Measurements from ENCODE around the gene SLC52A3. TPM values are rescaled to one million over a fixed set of nuclear protein-coding genes. Genes with fewer than 3 reads are reported as not detected.

The SLC52A3 gene
- total RNA-seq, 1 experiment from 2014 or later, result 1.3 TPM

- peak; percentile 30 for DNase-seq (ENCODE audit: low read depth)
Observed at GRCh38 chr20:766906-767305, 1.4 kb downstream of the SLC52A3 start.

- no peak for DNase-seq (ENCODE audit: low read depth)
Observed at GRCh38 chr20:764255-764654, 4.0 kb downstream of the SLC52A3 start.

DNA sequence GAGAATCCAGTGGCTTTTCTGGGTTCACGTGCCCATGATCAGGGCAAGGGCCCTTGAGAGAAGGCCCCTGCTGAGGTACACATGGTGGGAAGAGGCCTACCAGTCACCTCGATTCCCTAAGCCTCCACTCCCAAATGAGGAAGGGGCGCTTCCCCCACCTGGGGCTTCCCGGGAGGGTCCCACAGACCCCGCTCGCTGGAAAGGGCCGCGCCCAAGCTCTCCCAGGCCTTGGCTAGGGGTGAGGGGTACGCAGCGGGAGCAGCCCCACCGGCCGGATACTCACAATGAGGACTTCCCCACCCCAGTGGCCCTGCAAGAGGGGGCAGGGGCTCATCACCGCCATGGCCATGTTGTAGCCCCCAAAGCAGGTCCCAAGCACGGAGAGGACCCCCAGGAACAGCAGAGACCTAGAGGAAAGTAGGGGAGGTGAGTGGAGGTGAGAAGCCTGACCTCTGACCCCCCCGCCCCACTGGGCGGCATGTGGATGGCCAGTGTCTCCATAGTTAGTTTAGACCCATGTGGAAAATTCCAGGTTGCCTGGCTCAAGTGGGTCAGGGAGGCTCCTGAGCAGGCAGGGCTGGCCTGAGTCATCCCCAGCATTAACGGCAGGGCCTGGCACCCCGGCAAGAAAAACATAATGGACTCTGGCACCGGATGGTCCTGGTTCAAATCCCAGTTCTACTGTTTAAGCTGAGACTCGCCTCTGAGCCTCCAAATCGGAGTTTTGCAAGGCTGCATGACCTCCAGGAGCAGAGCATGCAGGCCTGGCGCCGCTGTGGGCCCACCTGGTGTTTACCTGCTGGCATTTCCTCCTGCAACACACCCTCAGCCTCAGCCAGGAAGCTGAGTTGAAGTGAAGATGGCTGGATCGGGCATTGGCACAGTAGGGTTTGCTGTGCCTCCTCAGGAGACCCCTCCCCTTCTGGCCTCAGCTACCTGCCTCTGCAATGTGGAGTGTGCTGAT is 6.6 kb downstream of the SLC52A3 start:
- peak; percentile 56 for DNase-seq (ENCODE audit: low read depth)

DNA sequence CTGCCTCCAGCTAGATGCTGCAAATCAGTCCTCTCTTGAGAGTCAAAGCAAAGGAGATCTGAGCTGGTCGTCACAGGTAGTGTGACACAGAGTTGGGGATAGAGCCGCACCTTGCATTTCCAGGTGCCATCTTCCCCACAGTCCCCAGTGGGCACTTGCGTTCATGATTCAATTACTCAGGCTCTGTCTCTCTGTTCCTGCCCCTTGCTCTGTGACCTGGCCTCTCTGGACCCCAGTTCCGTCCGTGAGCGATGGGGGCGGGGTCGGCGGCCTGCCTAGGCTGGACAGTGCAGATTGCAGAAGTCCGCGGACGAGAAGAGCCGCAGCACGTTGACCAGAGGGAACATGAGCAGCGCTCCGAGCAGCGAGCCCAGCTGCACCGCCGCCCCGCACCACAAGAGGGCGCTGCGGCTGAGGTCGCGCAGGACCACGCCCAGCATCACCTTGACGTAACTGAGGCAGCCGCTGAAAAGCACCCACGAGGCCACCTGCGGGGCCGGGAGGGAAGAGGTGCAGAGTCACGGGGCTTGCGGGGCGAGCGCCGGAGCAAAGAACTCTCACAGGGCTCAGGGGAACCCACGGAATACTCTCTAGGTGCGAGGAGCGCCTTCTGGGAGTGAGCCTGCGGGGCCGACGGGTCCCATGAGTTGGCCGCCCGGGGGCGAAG is 7.4 kb downstream of the SLC52A3 start:
- no peak for DNase-seq (ENCODE audit: low read depth)

DNA sequence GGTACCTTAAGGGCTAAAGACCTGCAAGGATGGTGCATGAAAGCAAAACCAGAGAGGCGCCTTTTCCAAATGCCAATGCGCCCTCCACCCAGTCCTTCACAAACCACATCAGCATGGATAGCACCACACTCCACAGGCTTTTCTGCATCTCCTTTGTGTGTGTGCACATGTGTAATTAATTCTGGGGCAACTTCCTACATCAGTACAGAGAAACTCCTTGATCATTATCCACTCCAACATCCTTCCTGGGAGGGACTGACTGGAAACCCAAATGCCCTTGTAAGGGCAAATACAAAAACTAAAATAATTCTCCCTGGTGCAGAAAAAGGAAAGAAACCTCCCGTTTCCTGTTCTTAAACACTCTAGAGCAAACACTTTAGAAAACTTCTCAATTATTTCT is 10.8 kb downstream of the SLC52A3 start:
- no peak for DNase-seq (ENCODE audit: low read depth)

- no peak for DNase-seq (ENCODE audit: low read depth)
Observed at GRCh38 chr20:755941-756340, 12.4 kb downstream of the SLC52A3 start.

GRCh38 chr20:754904-755303 is 13.4 kb downstream of the SLC52A3 start:
- DNase-seq (ENCODE audit: low read depth), result no peak

- no peak for DNase-seq (ENCODE audit: low read depth)
Observed at GRCh38 chr20:753897-754635, 14.2 kb downstream of the SLC52A3 start.

DNA sequence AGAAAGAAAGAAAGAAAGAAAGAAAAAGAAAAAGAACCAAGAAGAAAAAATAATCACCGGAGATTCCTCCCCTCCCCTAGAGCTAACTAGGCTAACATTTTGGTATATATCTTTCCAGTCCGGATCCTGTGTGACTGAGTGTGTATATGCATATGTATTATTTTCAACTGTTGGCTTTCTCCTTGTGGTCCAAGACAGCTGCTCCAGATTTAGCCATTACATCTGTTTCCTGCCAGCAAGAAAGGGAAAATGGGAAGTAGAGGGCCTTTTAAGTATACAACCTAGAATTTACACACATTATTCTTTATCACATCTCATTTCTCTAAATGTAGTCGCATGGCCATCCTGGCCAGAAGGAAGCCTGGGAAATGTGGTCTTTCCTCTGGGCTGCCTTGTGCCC is 15.2 kb downstream of the SLC52A3 start:
- no peak for DNase-seq (ENCODE audit: low read depth)

- no peak for DNase-seq (ENCODE audit: low read depth)
Observed at GRCh38 chr20:752291-752690, 16.0 kb downstream of the SLC52A3 start.

DNA sequence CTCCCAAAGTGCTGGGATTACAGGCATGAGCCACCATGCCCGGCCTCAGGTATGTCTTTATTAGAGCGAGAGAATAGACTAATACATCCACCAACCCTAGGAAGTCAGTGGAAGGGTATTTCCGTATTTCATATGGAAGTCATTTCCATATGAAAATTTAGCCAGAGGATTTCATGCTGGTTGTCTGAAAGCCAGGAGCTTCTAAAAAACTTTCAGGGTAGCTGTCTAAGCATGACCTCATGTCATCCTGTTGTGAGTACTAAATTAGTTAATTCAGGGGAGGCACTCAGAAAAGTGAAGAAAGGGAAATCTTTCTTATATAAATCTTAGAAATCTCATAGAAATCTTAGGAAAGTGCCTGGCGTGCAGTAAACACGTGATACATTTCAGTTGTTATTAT is 16.5 kb downstream of the SLC52A3 start:
- no peak for DNase-seq (ENCODE audit: low read depth)

- DNase-seq (ENCODE audit: low read depth), result no peak
Observed at GRCh38 chr20:750801-751200, 17.5 kb downstream of the SLC52A3 start.

GRCh38 chr20:745683-746301 is 22.5 kb downstream of the SLC52A3 start:
- no peak for DNase-seq (ENCODE audit: low read depth)

- no peak for DNase-seq (ENCODE audit: low read depth)
Observed at GRCh38 chr20:742156-742555, 26.1 kb downstream of the SLC52A3 start.

GRCh38 chr20:741620-742019 is 26.7 kb downstream of the SLC52A3 start:
- no peak for DNase-seq (ENCODE audit: low read depth)

DNA sequence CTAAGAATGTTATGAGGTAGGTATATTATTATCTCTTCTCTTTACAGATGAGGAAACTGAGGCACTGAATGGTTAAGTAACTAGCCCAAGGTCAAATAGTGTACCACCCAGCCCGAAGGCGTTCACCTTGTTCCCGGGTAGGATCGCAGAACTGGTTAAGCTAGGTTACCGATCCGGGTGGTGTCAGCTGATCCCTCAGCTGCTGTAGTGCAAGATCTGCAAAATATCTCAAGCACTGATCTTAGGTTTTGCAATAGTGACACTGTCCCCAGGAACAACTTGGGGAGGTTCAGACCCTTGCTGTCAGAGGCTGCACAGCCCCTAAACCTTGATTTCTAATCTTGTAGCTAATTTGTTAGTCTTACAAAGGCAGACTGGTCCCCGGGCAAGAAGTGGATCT is 28.1 kb downstream of the SLC52A3 start:
- DNase-seq (ENCODE audit: low read depth), result no peak

DNA sequence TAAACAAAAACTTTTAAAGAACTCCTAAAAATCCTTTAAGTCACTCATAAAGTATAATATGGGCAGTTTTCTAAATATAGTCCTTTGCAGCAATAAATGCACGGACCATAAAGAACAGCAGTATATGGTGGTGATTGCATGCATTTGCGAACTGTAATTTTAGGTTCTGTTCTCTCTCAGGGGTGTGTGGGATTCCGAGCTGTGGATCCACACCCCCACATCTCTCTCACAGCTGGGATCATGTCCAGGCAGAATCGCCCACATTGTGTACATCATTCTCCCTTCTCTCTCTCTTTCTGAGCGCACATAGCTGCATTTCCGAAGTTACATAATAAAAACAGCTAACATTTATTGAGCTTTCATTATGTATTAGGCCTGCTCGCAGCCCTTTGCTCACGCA is 28.6 kb downstream of the SLC52A3 start:
- DNase-seq (ENCODE audit: low read depth), result no peak

- DNase-seq (ENCODE audit: low read depth), result no peak
Observed at GRCh38 chr20:733861-734260, 34.4 kb downstream of the SLC52A3 start.

- no peak for DNase-seq (ENCODE audit: low read depth)
Observed at GRCh38 chr20:732727-733126, 35.6 kb downstream of the SLC52A3 start.

- DNase-seq (ENCODE audit: low read depth), result no peak
Observed at GRCh38 chr20:731891-732560, 36.3 kb downstream of the SLC52A3 start.

GRCh38 chr20:730005-730404 is 38.3 kb downstream of the SLC52A3 start:
- DNase-seq (ENCODE audit: low read depth), result no peak

Data from M059J (cell line).